K562 (cell line): ENCODE results near the gene ALOX5. TPM values are rescaled to one million over a fixed set of nuclear protein-coding genes. Genes with fewer than 3 reads are reported as not detected.

ENCODE experiments used
- BRCA1 ChIP-seq, 2 experiments: fragments of 450-650 bp in 1 of 2; sonication (generic) in 1 of 2; formaldehyde crosslinking in 1 of 2; IDR thresholded peaks; 2 replicates each; pipeline versions ENCODE4 v1.5.0 to v1.6.1; 2017 to 2020; ENCODE audit warnings: mild to moderate bottlenecking in 1 of 2, missing genetic modification reagents in 1 of 2
- C11orf30 ChIP-seq: fragments of 450-650 bp; IDR thresholded peaks from 2 replicates; pipeline ENCODE4 v1.6.1; 2016; ENCODE audit warnings: low read depth, mild to moderate bottlenecking
- CBX2 ChIP-seq: fragments of 200-600 bp; sonication (generic); IDR thresholded peaks from one replicate; pipeline ENCODE4 v1.6.1; 2012; ENCODE audit warnings: mild to moderate bottlenecking, low read length, inconsistent platforms; ENCODE audit not compliant: insufficient read depth, poor library complexity, severe bottlenecking
- CREB5 ChIP-seq: fragments of 250-450 bp; sonication (Bioruptor Pico); IDR thresholded peaks from 2 replicates; pipeline ENCODE4 v1.5.0; 2020; ENCODE audit warnings: mild to moderate bottlenecking
- EP300 ChIP-seq: IDR thresholded peaks from 2 replicates; pipeline ENCODE4 v1.6.1; 2012; ENCODE audit warnings: low read length, improper control_type of control experiment
- FOSL1 ChIP-seq: fragments of 200-800 bp; sonication (Bioruptor generic); conservative IDR thresholded peaks from 2 replicates; pipeline ENCODE4 v1.6.1; 2016; ENCODE audit warnings: missing genetic modification characterization, missing compliant biosample characterization
- ID3 ChIP-seq, 2 experiments: fragments of 250-450 bp in 1 of 2; fragments of 450-650 bp in 1 of 2; sonication (Bioruptor Pico) in 1 of 2; IDR thresholded peaks; 2 replicates each; pipeline versions ENCODE4 v1.6.1 to v1.8.0; 2016 to 2021; ENCODE audit warnings: mild to moderate bottlenecking in 2 of 2, moderate library complexity in 2 of 2, missing compliant biosample characterization in 1 of 2, missing genetic modification characterization in 1 of 2
- MCM3 ChIP-seq: fragments of 450-650 bp; IDR thresholded peaks from 2 replicates; pipeline ENCODE4 v1.6.1; 2016
- MEF2A ChIP-seq: IDR thresholded peaks from 2 replicates; pipeline ENCODE4 v1.6.1; 2011; ENCODE audit warnings: low read depth, mild to moderate bottlenecking, low read length, moderate library complexity; ENCODE audit not compliant: control insufficient read depth
- NCOR1 ChIP-seq: fragments of 450-650 bp; IDR thresholded peaks from 2 replicates; pipeline ENCODE4 v1.6.1; 2016; ENCODE audit warnings: mild to moderate bottlenecking, moderate library complexity
- RBM22 ChIP-seq: fragments of 200-400 bp; formaldehyde crosslinking; IDR thresholded peaks from 2 replicates; pipeline ENCODE4 v1.6.1; 2018; ENCODE audit warnings: low read length, low read depth; ENCODE audit not compliant: poor library complexity, severe bottlenecking
- STAG1 ChIP-seq: sonication (generic); formaldehyde crosslinking; IDR thresholded peaks from 2 replicates; pipeline ENCODE4 v1.5.0; 2020; ENCODE audit warnings: missing genetic modification reagents, borderline replicate concordance
- TAF7 ChIP-seq: fragments of 450-650 bp; IDR thresholded peaks from 2 replicates; pipeline ENCODE4 v1.6.1; 2016; ENCODE audit warnings: missing genetic modification characterization, missing compliant biosample characterization
- TEAD2 ChIP-seq: fragments of 450-650 bp; IDR thresholded peaks from 2 replicates; pipeline ENCODE4 v1.6.1; 2016; ENCODE audit warnings: missing genetic modification characterization, control low read depth, missing compliant biosample characterization
- YY1 ChIP-seq, 3 experiments: IDR thresholded peaks; 2 replicates each; pipeline ENCODE4 v1.6.1; 2011; ENCODE audit warnings: low read length in 2 of 3, mild to moderate bottlenecking in 2 of 3, moderate library complexity in 2 of 3, borderline replicate concordance in 1 of 3, control low read depth in 1 of 3, low read depth in 1 of 3; ENCODE audit not compliant: insufficient read depth in 3 of 3, insufficient replicate concordance in 2 of 3, control insufficient read depth in 1 of 3, insufficient read length in 1 of 3; ENCODE audit errors: extremely low read depth in 1 of 3
- ZNF57 ChIP-seq: fragments of 450-650 bp; formaldehyde crosslinking; IDR thresholded peaks from 2 replicates; pipeline ENCODE4 v1.4.0; 2020; ENCODE audit warnings: mild to moderate bottlenecking, moderate library complexity
- ZNF583 ChIP-seq: fragments of 250-450 bp; sonication (Bioruptor Pico); IDR thresholded peaks from 2 replicates; pipeline ENCODE4 v1.4.0; 2020
- ZNF644 ChIP-seq: fragments of 200-800 bp; sonication (Bioruptor generic); IDR thresholded peaks from 2 replicates; pipeline ENCODE4 v1.6.1; 2016; ENCODE audit warnings: low read depth, missing genetic modification characterization, missing compliant biosample characterization
- ZNF764 ChIP-seq: fragments of 250-450 bp; sonication (Bioruptor Pico); IDR thresholded peaks from 2 replicates; pipeline ENCODE4 v1.4.0; 2020; ENCODE audit warnings: low read depth, mild to moderate bottlenecking, moderate library complexity
- polyA plus RNA-seq, 8 experiments: library from polyadenylated mRNA; depleted of rRNA in 4 of 8; stranded (reverse) in 5 of 8; unstranded in 3 of 8; fragments of >200 nt; fragmentation: Nextera tagmentation in 2 of 8; fragmentation: Illumina TruSeq in 1 of 8; extraction: Ambion mirVana in 2 of 8; extraction: Trizol in 1 of 8; gene quantifications; 2 replicates each; pipeline versions ENCODE4 v1.2.1 to v1.2.3, GENCODE V29; 2011 to 2014; ENCODE audit warnings: inconsistent platforms in 1 of 8, missing spikeins in 1 of 8
- total RNA-seq, 7 experiments: library from RNA; depleted of rRNA in 6 of 7; stranded (reverse); fragments of >200 nt in 6 of 7; fragmentation: Illumina TruSeq in 2 of 7; extraction: Trizol in 2 of 7; gene quantifications; 2 replicates each; pipeline versions ENCODE4 v1.2.1 to v1.2.3, GENCODE V29; 2011 to 2021; ENCODE audit warnings: low replicate concordance in 1 of 7
- TF ChIP-seq, protein P1 (sequence below), 3 experiments: fragments of 200-800 bp in 1 of 3; fragments of 250-450 bp in 1 of 3; fragments of 450-650 bp in 1 of 3; sonication (Bioruptor Pico) in 1 of 3; sonication (Bioruptor generic) in 1 of 3; formaldehyde crosslinking in 1 of 3; IDR thresholded peaks; 2 replicates each; pipeline versions ENCODE4 v1.6.1 to v1.8.0; 2016 to 2022; ENCODE audit warnings: mild to moderate bottlenecking in 2 of 3, missing genetic modification characterization in 2 of 3, missing compliant biosample characterization in 1 of 3, moderate library complexity in 1 of 3

ALOX5 gene
- total and polyA plus RNA-seq, 9 of the 15 experiments (the other 6 are each of a cell fraction or from before 2014, with no cell fraction given), result 0.10 to 2.4 (median 1.4) TPM

- TF ChIP-seq BRCA1 (IDR thresholded peaks at IDR 0.05), result no peak
- no peak for TF ChIP-seq BRCA1 (CRISPR knock-in tag; IDR thresholded peaks at IDR 0.05)
- peak; percentile 38; the same call in 1 of the 2 replicates for TF ChIP-seq C11orf30
- TF ChIP-seq ZNF583 (CRISPR knock-in tag), result no peak; the same call in 1 of the 2 replicates
- peak; percentile 94 for TF ChIP-seq FOSL1 (tag)
- TF ChIP-seq CREB5 (CRISPR knock-in tag), result no peak; the same call in 1 of the 2 replicates
- no peak for TF ChIP-seq MCM3
- peak in 1 of 3 experiments; percentile 29 for TF ChIP-seq YY1 (IDR thresholded peaks at IDR 0.05; ENCODE audit: borderline replicate concordance in 1 of 3, control insufficient read depth in 1 of 3, extremely low read depth in 1 of 3, insufficient read depth in 3 of 3, insufficient read length in 1 of 3, insufficient replicate concordance in 2 of 3, low read depth in 1 of 3, low read length in 2 of 3)
- no peak for TF ChIP-seq STAG1
- no peak for TF ChIP-seq ZNF57
- peak; percentile 94 for TF ChIP-seq ZNF644
- 0 out of 2 replicates have a peak, but pooled peaks have one; percentile 8 for TF ChIP-seq TAF7 (tag)
- TF ChIP-seq MEF2A, result peak; percentile 66; the same call in 1 of the 2 replicates
- no peak for TF ChIP-seq RBM22
- no peak for TF ChIP-seq ZNF764 (CRISPR knock-in tag)
- TF ChIP-seq, protein P1, sequence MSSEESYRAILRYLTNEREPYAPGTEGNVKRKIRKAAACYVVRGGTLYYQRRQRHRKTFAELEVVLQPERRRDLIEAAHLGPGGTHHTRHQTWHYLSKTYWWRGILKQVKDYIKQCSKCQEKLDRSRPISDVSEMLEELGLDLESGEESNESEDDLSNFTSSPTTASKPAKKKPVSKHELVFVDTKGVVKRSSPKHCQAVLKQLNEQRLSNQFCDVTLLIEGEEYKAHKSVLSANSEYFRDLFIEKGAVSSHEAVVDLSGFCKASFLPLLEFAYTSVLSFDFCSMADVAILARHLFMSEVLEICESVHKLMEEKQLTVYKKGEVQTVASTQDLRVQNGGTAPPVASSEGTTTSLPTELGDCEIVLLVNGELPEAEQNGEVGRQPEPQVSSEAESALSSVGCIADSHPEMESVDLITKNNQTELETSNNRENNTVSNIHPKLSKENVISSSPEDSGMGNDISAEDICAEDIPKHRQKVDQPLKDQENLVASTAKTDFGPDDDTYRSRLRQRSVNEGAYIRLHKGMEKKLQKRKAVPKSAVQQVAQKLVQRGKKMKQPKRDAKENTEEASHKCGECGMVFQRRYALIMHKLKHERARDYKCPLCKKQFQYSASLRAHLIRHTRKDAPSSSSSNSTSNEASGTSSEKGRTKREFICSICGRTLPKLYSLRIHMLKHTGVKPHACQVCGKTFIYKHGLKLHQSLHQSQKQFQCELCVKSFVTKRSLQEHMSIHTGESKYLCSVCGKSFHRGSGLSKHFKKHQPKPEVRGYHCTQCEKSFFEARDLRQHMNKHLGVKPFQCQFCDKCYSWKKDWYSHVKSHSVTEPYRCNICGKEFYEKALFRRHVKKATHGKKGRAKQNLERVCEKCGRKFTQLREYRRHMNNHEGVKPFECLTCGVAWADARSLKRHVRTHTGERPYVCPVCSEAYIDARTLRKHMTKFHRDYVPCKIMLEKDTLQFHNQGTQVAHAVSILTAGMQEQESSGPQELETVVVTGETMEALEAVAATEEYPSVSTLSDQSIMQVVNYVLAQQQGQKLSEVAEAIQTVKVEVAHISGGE (CRISPR knock-in tag; IDR thresholded peaks at IDR 0.05), result peak in 1 of 3 experiments; percentile 67; a peak in 2 of 6 replicates
- TF ChIP-seq NCOR1, result peak; percentile 99
- no peak for TF ChIP-seq ID3 (CRISPR knock-in tag; IDR thresholded peaks at IDR 0.05)
- peak; percentile 85 for TF ChIP-seq ID3 (tag; IDR thresholded peaks at IDR 0.05)
- no peak for TF ChIP-seq CBX2
- TF ChIP-seq TEAD2, result 0 out of 2 replicates have a peak, but pooled peaks have one; percentile 38
- peak; percentile 100 for TF ChIP-seq EP300
Measured at GRCh38 chr10:45470098-45471012, 96.3 kb downstream of the ALOX5 start (continued).
